Activated T-cell treated with anti-CD3 and anti-CD28 coated beads, Interleukin-2, amount 50 U/mL, for 72 hours (primary cell): Measurements from ENCODE around the gene PRC1. TPM values are rescaled to one million over a fixed set of nuclear protein-coding genes. Genes with fewer than 3 reads are reported as not detected.
"Not testable (repeated sequence)": the region's sequence is repeated elsewhere in the genome, so short reads cannot be mapped to it uniquely, and the experiment has no call there.

Experiments
- ATAC-seq, 2 donors: fragments of 150-1000 bp; cut with Tn5 transposase; replicated peaks in 1 of 2; 2 replicates each; pipeline ENCODE4 v1.10.0; 2021; ENCODE audit warnings: moderate library complexity in 2 of 2, mild to moderate bottlenecking in 1 of 2
- DNase-seq, 2 donors: peaks; one replicate each; pipeline ENCODE4 v3.0.0; 2021 to 2022; ENCODE audit warnings: mixed read lengths in 1 of 2
- H3K27ac Mint-ChIP-seq: one replicate; pipeline ENCODE4 v1.8.0; 2022; ENCODE audit warnings: mild to moderate bottlenecking, moderate library complexity, mixed read lengths
- H3K27me3 Mint-ChIP-seq: one replicate; pipeline ENCODE4 v1.8.0; 2022; ENCODE audit warnings: low read depth, mixed read lengths
- H3K36me3 Mint-ChIP-seq, 2 donors: one replicate each; pipeline ENCODE4 v1.8.0; 2022; ENCODE audit warnings: mixed read lengths in 2 of 2, mild to moderate bottlenecking in 1 of 2; ENCODE audit not compliant: insufficient read depth in 2 of 2
- H3K4me1 Mint-ChIP-seq: one replicate; pipeline ENCODE4 v1.8.0; 2022; ENCODE audit warnings: low read depth, mixed read lengths
- H3K4me3 Mint-ChIP-seq, 2 donors: one replicate each; pipeline ENCODE4 v1.8.0; 2022; ENCODE audit warnings: mild to moderate bottlenecking in 2 of 2, mixed read lengths in 2 of 2, moderate library complexity in 2 of 2
- H3K9me3 Mint-ChIP-seq, 2 donors: one replicate each; pipeline ENCODE4 v1.8.0; 2022; ENCODE audit warnings: mixed read lengths in 2 of 2
- total RNA-seq, 2 donors: library from RNA; stranded (reverse); gene quantifications; one replicate each; pipeline ENCODE4 v1.2.3, GENCODE V29; 2022

The PRC1 gene
- total RNA-seq, 2 donors from 2014 or later: 111 to 115 TPM

DNA sequence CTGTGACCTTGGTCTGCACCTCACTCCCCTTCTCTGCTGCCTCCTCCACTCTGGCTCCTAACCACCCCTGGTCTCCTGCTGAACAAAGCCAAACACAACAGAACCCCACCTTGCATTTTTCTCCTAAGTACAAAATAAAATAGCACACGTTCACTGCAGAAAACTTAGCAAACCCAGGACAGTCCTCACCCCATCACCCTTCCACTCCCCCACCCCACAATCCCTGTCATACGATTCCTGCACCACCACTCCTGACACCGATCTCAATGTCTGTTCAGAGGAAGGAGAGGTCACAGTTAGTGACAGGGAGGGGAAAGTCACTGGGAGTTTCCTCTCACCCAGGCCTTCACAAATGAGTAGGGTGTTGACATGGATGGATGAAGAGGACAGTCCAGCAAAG, 23.8 kb upstream of the PRC1 start:
- no peak for DNase-seq
- Mint-ChIP-seq H3K4me3 (no peak overlapping the region), H3K4me1 (peaks cover 47% of the 10 kb centered on the region), H3K36me3 (peaks cover 0 to 2% of the 10 kb centered on the region in 2 donors), H3K27me3 (no peaks in the 10 kb centered on the region), H3K27ac (no peak overlapping the region), H3K9me3 (no peaks in the 10 kb centered on the region)
- no peak for ATAC-seq

- Mint-ChIP-seq H3K27ac (no peak overlapping the region), H3K9me3 (no peaks in the 10 kb centered on the region), H3K4me1 (peaks cover 43% of the 10 kb centered on the region), H3K4me3 (no peak overlapping the region), H3K36me3 (peaks cover 0 to 2% of the 10 kb centered on the region in 2 donors), H3K27me3 (no peaks in the 10 kb centered on the region)
- no peak for ATAC-seq
- DNase-seq: no peak
These were observed 23.4 kb upstream of the PRC1 start for GRCh38 chr15:91017716-91018115.

- H3K27ac Mint-ChIP-seq, ATAC-seq, H3K4me3 Mint-ChIP-seq, H3K27me3 Mint-ChIP-seq, DNase-seq, H3K36me3 Mint-ChIP-seq, H3K9me3 Mint-ChIP-seq: not testable (repeated sequence)
- peaks cover 13% of the 10 kb centered on the region for H3K4me1 Mint-ChIP-seq
These were observed 19.4 kb upstream of the PRC1 start for GRCh38 chr15:91013701-91014100.

DNA sequence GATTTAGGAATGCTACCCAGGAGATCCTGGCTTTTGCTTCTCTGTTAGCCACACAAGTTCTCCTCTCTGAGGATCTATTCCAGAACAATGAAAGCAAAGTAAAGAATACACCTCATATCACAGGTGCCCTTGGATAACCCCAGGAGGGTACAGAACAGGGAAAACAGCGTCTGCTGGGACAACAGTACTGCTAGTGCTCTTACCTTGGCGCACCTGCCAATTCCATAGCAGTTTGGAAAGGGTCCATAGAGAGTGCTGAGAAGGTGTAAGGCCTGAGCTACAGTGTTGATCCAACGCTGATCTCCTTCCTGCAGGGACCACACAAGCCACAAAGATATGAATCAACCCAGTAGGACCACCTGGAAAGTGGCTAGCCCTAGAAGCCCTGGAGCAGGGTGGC, 12.9 kb upstream of the PRC1 start:
- Mint-ChIP-seq H3K36me3 (peaks cover 2 to 8% of the 10 kb centered on the region in 2 donors), H3K27ac (no peak overlapping the region), H3K4me1 (no peaks in the 10 kb centered on the region), H3K4me3 (no peak overlapping the region), H3K9me3 (no peaks in the 10 kb centered on the region), H3K27me3 (no peaks in the 10 kb centered on the region)
- DNase-seq (no peak), ATAC-seq (no peak)

- Mint-ChIP-seq H3K27me3 (no peaks in the 10 kb centered on the region), H3K36me3 (peaks cover 7 to 12% of the 10 kb centered on the region in 2 donors), H3K4me3 (no peak overlapping the region), H3K27ac (no peak overlapping the region), H3K4me1 (peaks cover under 1% of the 10 kb centered on the region), H3K9me3 (no peaks in the 10 kb centered on the region)
- no peak for DNase-seq
- ATAC-seq: no peak
These were observed 6.9 kb upstream of the PRC1 start for GRCh38 chr15:91001209-91001608.

GRCh38 chr15:90998737-90999136, 4.4 kb upstream of the PRC1 start:
- Mint-ChIP-seq H3K9me3 (no peaks in the 10 kb centered on the region), H3K4me3 (no peak overlapping the region), H3K36me3 (peaks cover 10 to 16% of the 10 kb centered on the region in 2 donors), H3K4me1 (peaks cover 10% of the 10 kb centered on the region), H3K27me3 (no peaks in the 10 kb centered on the region), H3K27ac (no peak overlapping the region)
- ATAC-seq (no peak), DNase-seq (no peak)

GRCh38 chr15:90994059-90994416, 297 bp downstream of the PRC1 start:
- Mint-ChIP-seq H3K4me3 (peak overlapping the region; percentile 99 to 100), H3K27me3 (no peaks in the 10 kb centered on the region), H3K4me1 (peaks cover 30% of the 10 kb centered on the region), H3K9me3 (no peaks in the 10 kb centered on the region), H3K36me3 (peaks cover 11 to 20% of the 10 kb centered on the region in 2 donors), H3K27ac (peak overlapping the region; percentile 98)
- DNase-seq (peak; percentile 28 to 52), ATAC-seq (peak; percentile 33 to 48)

DNA sequence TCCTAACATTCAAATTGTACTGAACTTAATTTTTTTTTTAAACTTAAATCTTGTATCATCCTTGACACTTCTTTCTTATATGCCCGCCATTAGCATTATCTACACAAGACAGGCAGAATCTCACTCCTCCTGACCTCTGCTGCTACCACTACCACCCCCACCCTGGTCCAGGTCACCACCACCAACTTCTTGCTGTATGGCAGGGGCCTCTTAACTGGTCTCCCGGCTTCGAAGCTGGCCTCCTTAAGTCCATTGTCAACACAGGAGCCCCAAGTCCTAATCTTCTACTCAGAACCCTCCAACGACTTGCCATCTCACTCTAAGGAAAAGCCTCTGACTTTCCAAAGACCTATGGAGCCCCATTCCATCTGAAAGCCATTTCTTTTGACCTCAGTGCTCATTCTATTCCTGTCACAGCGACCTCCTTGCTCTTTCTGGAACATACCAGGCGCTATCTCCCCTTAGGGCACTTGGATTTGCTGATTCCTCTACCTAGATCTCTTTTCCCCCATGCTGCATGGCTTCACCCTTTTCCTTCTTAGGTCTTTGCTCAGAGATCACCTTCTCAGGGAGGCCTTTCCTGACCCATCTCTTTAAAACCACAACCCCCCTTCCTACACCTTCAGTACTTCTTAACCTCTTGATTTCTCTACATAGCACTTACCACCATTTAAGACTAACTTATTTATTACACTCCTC, 2.6 kb downstream of the PRC1 start:
- H3K4me3 Mint-ChIP-seq: peak overlapping the region; percentile 2 to 29
- no peak overlapping the region for H3K27ac Mint-ChIP-seq
- H3K9me3 Mint-ChIP-seq: no peaks in the 10 kb centered on the region
- ATAC-seq (no peak), DNase-seq (no peak)
- no peaks in the 10 kb centered on the region for H3K27me3 Mint-ChIP-seq
- H3K4me1 Mint-ChIP-seq: peaks cover 45% of the 10 kb centered on the region
- peaks cover 6 to 13% of the 10 kb centered on the region in 2 donors for H3K36me3 Mint-ChIP-seq

DNA sequence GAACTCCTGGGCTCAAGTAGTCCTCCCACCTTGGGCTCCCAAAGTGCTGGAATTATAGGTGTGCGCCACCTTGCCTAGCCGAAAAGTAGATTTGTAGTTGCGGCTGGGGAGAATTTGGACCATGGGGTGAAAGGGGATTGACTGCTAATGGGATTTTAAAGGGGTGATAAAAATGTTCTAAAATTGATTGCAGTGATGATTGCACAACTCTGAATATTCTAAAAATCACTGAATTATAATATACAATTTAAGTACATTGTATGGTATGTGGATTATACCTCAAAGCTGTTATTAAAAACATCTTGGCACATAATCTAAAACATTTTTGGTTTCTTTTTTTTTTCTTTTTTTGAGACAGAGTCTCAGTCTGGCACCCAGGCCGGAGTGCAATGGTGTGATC, 3.9 kb downstream of the PRC1 start:
- no peaks in the 10 kb centered on the region for H3K27me3 Mint-ChIP-seq
- DNase-seq: no peak
- H3K4me3 Mint-ChIP-seq: no peak overlapping the region
- peaks cover 37% of the 10 kb centered on the region for H3K4me1 Mint-ChIP-seq
- H3K36me3 Mint-ChIP-seq: peaks cover 6 to 13% of the 10 kb centered on the region in 2 donors
- no peaks in the 10 kb centered on the region for H3K9me3 Mint-ChIP-seq
- ATAC-seq: no peak
- no peak overlapping the region for H3K27ac Mint-ChIP-seq

GRCh38 chr15:90989040-90989768, 5.1 kb downstream of the PRC1 start:
- H3K9me3 Mint-ChIP-seq: no peaks in the 10 kb centered on the region
- peak overlapping the region in 1 of 2 donors; percentile 12 for H3K4me3 Mint-ChIP-seq
- DNase-seq (no peak), ATAC-seq (no peak)
- H3K4me1 Mint-ChIP-seq: peaks cover 34% of the 10 kb centered on the region
- no peaks in the 10 kb centered on the region for H3K27me3 Mint-ChIP-seq
- no peak overlapping the region for H3K27ac Mint-ChIP-seq
- H3K36me3 Mint-ChIP-seq: peaks cover 3 to 13% of the 10 kb centered on the region in 2 donors

GRCh38 chr15:90988296-90988695, 6.0 kb downstream of the PRC1 start:
- Mint-ChIP-seq H3K4me1 (peaks cover 41% of the 10 kb centered on the region), H3K36me3 (peaks cover 7 to 18% of the 10 kb centered on the region in 2 donors), H3K4me3 (peak overlapping the region; percentile 1 to 12), H3K27me3 (no peaks in the 10 kb centered on the region), H3K9me3 (no peaks in the 10 kb centered on the region), H3K27ac (peak overlapping the region; percentile 1)
- ATAC-seq: no peak
- DNase-seq: no peak

DNA sequence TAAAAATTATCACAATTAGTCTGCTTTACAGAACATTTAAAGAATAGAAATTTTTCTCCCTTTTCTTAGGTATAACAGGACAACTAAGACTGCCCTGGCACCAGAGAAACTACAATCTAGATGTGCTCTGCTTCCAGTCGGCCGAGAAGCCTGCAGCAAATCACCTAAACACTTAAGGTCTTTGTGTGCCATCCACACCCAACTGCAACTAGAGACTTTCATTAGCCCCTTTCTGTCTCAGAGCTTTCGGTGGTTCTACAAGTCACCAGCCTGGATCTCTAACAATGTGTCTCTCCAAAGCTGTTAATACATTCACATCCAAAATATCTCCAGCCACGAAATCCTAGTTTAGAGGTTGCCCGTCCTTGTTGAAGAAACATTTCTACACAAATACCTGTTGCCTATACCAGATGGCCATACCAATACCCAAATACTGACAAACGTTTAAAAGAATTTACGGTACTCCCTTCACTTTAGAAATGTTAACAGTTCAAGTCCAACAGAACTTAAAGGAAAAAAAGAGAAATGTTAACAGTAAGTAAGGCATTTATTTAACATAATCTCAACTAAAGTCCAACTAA, 6.7 kb downstream of the PRC1 start:
- DNase-seq (no peak), ATAC-seq (no peak)
- no peaks in the 10 kb centered on the region for H3K27me3 Mint-ChIP-seq
- H3K9me3 Mint-ChIP-seq: no peaks in the 10 kb centered on the region
- no peak overlapping the region for H3K4me3 Mint-ChIP-seq
- peaks cover 9 to 23% of the 10 kb centered on the region in 2 donors for H3K36me3 Mint-ChIP-seq
- peaks cover 41% of the 10 kb centered on the region for H3K4me1 Mint-ChIP-seq
- no peak overlapping the region for H3K27ac Mint-ChIP-seq

DNA sequence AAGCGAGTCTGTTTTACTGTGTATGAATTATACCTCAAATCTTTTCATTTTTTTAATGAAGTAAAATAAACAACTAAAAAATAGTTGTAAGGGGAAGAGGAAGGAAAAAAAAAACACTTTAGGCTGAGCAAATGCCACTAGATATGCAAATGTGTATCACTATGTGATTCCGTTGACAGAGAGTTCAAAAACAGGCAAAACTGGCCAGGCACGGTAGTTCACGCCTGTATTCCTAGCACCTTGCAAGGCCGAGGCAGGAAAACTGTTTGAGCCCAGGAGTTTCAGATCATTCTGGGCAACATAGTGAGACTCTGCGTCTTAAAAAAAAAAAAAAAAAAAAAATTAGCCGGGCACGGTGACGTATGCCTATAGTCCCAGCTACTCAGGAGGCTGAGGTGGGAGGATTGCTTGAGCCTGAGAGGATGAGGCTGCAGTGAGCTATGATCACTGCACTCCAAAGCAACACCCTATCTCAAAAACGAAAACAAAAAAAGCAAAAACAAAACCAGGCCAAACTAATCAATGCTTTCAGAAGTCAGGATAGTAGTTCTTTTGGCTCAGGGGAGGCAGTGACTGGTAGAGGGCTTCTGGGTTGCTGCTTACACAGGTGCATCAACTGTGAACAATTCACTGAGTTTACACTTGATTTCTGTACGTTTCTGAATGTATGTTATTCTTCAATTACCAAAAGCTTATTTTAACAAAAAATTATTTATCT, 7.4 kb downstream of the PRC1 start:
- H3K4me1 Mint-ChIP-seq: peaks cover 40% of the 10 kb centered on the region
- no peaks in the 10 kb centered on the region for H3K9me3 Mint-ChIP-seq
- H3K27ac Mint-ChIP-seq: no peak overlapping the region

More for the DNA sequence above, 7.4 kb downstream of the PRC1 start:
- Mint-ChIP-seq H3K27me3 (no peaks in the 10 kb centered on the region), H3K4me3 (no peak overlapping the region), H3K36me3 (peaks cover 7 to 27% of the 10 kb centered on the region in 2 donors)
- DNase-seq: no peak
- ATAC-seq: no peak
